Liver (tissue), 9 donors: Measurements from ENCODE around the gene TEKTIP1. TPM values are rescaled to one million over a fixed set of nuclear protein-coding genes. Genes with fewer than 3 reads are reported as not detected.

ENCODE experiments used
- DNase-seq: peaks from one replicate; pipeline ENCODE4 v3.0.0-alpha.2; 2017; ENCODE audit warnings: low spot score
- H3K27ac ChIP-seq, 2 donors: one replicate each; pipeline ENCODE4 v1.7.0; 2013; ENCODE audit warnings: inconsistent platforms in 2 of 2, low read length in 2 of 2, control low read depth in 1 of 2, low read depth in 1 of 2, mild to moderate bottlenecking in 1 of 2
- H3K27me3 ChIP-seq, 4 donors: one replicate each; pipeline versions ENCODE4 v1.6.1 to v1.7.0; 2013; ENCODE audit warnings: low read length in 3 of 4, inconsistent platforms in 1 of 4, mild to moderate bottlenecking in 1 of 4, moderate library complexity in 1 of 4; ENCODE audit not compliant: control insufficient read depth in 4 of 4, insufficient read depth in 4 of 4
- H3K36me3 ChIP-seq, 4 donors: one replicate each; pipeline versions ENCODE4 v1.6.1 to v1.7.0; 2013; ENCODE audit warnings: low read length in 3 of 4, mild to moderate bottlenecking in 3 of 4, low read depth in 1 of 4, moderate library complexity in 1 of 4; ENCODE audit not compliant: control insufficient read depth in 4 of 4, insufficient read depth in 3 of 4
- H3K4me1 ChIP-seq, 4 donors: one replicate each; pipeline versions ENCODE4 v1.6.1 to v1.7.0; 2013; ENCODE audit warnings: low read length in 3 of 4, mild to moderate bottlenecking in 3 of 4, moderate library complexity in 1 of 4; ENCODE audit not compliant: control insufficient read depth in 4 of 4, insufficient read depth in 4 of 4
- H3K4me3 ChIP-seq, 3 donors: one replicate each; pipeline versions ENCODE4 v1.6.1 to v1.7.0; 2013; ENCODE audit warnings: low read length in 3 of 3, control low read depth in 1 of 3, low read depth in 1 of 3, mild to moderate bottlenecking in 1 of 3
- H3K9ac ChIP-seq, 2 donors: one replicate each; pipeline ENCODE4 v1.7.0; 2013; ENCODE audit warnings: low read length in 2 of 2, mild to moderate bottlenecking in 2 of 2, moderate library complexity in 2 of 2, control low read depth in 1 of 2, low read depth in 1 of 2
- H3K9me3 ChIP-seq, 4 donors: one replicate each; pipeline versions ENCODE4 v1.6.1 to v1.7.0; 2013; ENCODE audit warnings: low read length in 3 of 4; ENCODE audit not compliant: control insufficient read depth in 4 of 4
- ATF3 ChIP-seq: IDR thresholded peaks from 2 replicates; pipeline ENCODE4 v1.6.1; 2016; ENCODE audit warnings: antibody characterized with exemption
- EGR1 ChIP-seq, 2 donors: IDR thresholded peaks; 2 replicates each; pipeline ENCODE4 v1.6.1; 2016 to 2018; ENCODE audit warnings: antibody characterized with exemption in 2 of 2, low read depth in 2 of 2
- FOXA1 ChIP-seq: IDR thresholded peaks from 2 replicates; pipeline ENCODE4 v1.6.1; 2016; ENCODE audit warnings: antibody characterized with exemption
- FOXA2 ChIP-seq: IDR thresholded peaks from 2 replicates; pipeline ENCODE4 v1.6.1; 2016; ENCODE audit warnings: antibody characterized with exemption
- JUND ChIP-seq, 2 donors: IDR thresholded peaks; 2 replicates each; pipeline ENCODE4 v1.6.1; 2016; ENCODE audit warnings: antibody characterized with exemption in 2 of 2
- MAX ChIP-seq: IDR thresholded peaks from 2 replicates; pipeline ENCODE4 v1.6.1; 2016; ENCODE audit warnings: antibody characterized with exemption
- NR2F2 ChIP-seq: IDR thresholded peaks from 2 replicates; pipeline ENCODE4 v1.6.1; 2016; ENCODE audit warnings: antibody characterized with exemption
- RAD21 ChIP-seq, 2 donors: IDR thresholded peaks; 2 replicates each; pipeline ENCODE4 v1.6.1; 2016; ENCODE audit warnings: antibody characterized with exemption in 2 of 2, mild to moderate bottlenecking in 2 of 2
- RXRA ChIP-seq, 2 donors: IDR thresholded peaks; 2 replicates each; pipeline ENCODE4 v1.6.1; 2017 to 2018; ENCODE audit warnings: antibody characterized with exemption in 2 of 2, mild to moderate bottlenecking in 1 of 2
- SP1 ChIP-seq: IDR thresholded peaks from 2 replicates; pipeline ENCODE4 v1.6.1; 2018; ENCODE audit warnings: antibody characterized with exemption, mild to moderate bottlenecking
- TAF1 ChIP-seq: conservative IDR thresholded peaks from 2 replicates; pipeline ENCODE4 v1.6.1; 2016; ENCODE audit warnings: antibody characterized with exemption, mild to moderate bottlenecking
- YY1 ChIP-seq: IDR thresholded peaks from 2 replicates; pipeline ENCODE4 v1.6.1; 2016; ENCODE audit warnings: antibody characterized with exemption, mild to moderate bottlenecking
- ZBTB33 ChIP-seq: IDR thresholded peaks from 2 replicates; pipeline ENCODE4 v1.6.1; 2016; ENCODE audit warnings: antibody characterized with exemption
- WGBS: extraction: QIAGEN DNeasy Blood & Tissue Kit; methylation state at CpG from one replicate; pipeline ENCODE4 v1.1.7; 2013; 5-methylcytosine and 5-hydroxymethylcytosine counted together
- polyA plus RNA-seq, 2 donors: library from polyadenylated mRNA; stranded (reverse) in 1 of 2; unstranded in 1 of 2; fragments of 200-250 nt in 1 of 2; fragments of >200 nt in 1 of 2; fragmentation: Nextera tagmentation in 1 of 2; extraction: Ambion mirVana in 1 of 2; gene quantifications; one replicate each; pipeline versions ENCODE4 v1.2.1 to v1.2.3, GENCODE V29; 2013 to 2015
- total RNA-seq, 2 donors: library from RNA; depleted of rRNA; stranded (reverse); fragments of >200 nt; gene quantifications; one replicate each; pipeline ENCODE4 v1.2.3, GENCODE V29; 2014
- TF ChIP-seq, protein P1 (sequence below): fragments of 150-350 bp; IDR thresholded peaks from 2 replicates; pipeline ENCODE4 v1.5.1; 2017; ENCODE audit warnings: improper control_type of control experiment, low read depth, low read length; ENCODE audit not compliant: missing input control
- donor health status: healthy.
- donor health status: healthy.
- donor health status: healthy.
- donor health status: healthy.
- donor health status: healthy.

The TEKTIP1 gene
- total and polyA plus RNA-seq, 4 donors = 0.17 TPM; not detected in 3

DNA sequence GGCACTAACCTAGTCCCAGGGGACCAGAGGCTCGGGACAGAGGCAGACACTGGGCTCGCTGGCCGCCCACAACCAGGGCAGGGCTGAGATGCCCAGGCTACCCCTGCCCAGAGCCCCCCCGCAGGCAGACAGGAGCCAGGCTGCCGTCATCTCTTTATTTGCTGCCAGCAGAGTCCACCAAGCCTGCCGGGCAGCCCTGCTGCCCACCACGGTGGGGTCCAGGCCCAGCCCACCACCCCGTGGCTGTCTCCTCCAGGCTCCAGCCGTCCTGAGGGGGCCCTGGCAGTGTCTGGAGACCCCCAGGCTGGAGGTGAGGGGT, 5.0 kb downstream of the TEKTIP1 start:
- Histone ChIP-seq H3K4me3 (no peak overlapping the region), H3K9ac (no peak overlapping the region), H3K27ac (no peak overlapping the region), H3K9me3 (no peaks in the 10 kb centered on the region), H3K36me3 (peaks cover 0 to 10% (median 4%) of the 10 kb centered on the region in 4 donors), H3K4me1 (peaks cover 0 to 5% (median 1%) of the 10 kb centered on the region in 4 donors), H3K27me3 (no peaks in the 10 kb centered on the region)
- TF ChIP-seq MAX (no peak), JUND (IDR thresholded peaks at IDR 0.05) (no peak), FOXA2 (no peak), RXRA (IDR thresholded peaks at IDR 0.05) (no peak), ZBTB33 (no peak), EGR1 (IDR thresholded peaks at IDR 0.05; ENCODE audit: low read depth in 2 of 2) (no peak)
- DNase-seq = no peak
- 86% methylated on average over 9 of the region's 9 CpGs for WGBS

- TF ChIP-seq, protein P1, sequence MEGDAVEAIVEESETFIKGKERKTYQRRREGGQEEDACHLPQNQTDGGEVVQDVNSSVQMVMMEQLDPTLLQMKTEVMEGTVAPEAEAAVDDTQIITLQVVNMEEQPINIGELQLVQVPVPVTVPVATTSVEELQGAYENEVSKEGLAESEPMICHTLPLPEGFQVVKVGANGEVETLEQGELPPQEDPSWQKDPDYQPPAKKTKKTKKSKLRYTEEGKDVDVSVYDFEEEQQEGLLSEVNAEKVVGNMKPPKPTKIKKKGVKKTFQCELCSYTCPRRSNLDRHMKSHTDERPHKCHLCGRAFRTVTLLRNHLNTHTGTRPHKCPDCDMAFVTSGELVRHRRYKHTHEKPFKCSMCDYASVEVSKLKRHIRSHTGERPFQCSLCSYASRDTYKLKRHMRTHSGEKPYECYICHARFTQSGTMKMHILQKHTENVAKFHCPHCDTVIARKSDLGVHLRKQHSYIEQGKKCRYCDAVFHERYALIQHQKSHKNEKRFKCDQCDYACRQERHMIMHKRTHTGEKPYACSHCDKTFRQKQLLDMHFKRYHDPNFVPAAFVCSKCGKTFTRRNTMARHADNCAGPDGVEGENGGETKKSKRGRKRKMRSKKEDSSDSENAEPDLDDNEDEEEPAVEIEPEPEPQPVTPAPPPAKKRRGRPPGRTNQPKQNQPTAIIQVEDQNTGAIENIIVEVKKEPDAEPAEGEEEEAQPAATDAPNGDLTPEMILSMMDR = peak; percentile 91
- TF ChIP-seq FOXA1 (no peak), TAF1 (no peak), ZBTB33 (no peak), SP1 (no peak), YY1 (no peak), ATF3 (no peak), RXRA (IDR thresholded peaks at IDR 0.05) (peak in 1 of 2 donors; percentile 9), MAX (no peak), JUND (IDR thresholded peaks at IDR 0.05) (no peak), RAD21 (IDR thresholded peaks at IDR 0.05) (peak; percentile 76 to 88), NR2F2 (no peak)
Observed at GRCh38 chr19:3544742-3545668, 6.0 kb downstream of the TEKTIP1 start.

More at GRCh38 chr19:3544742-3545668, 6.0 kb downstream of the TEKTIP1 start:
- Histone ChIP-seq H3K36me3 (peaks cover 0 to 10% (median 4%) of the 10 kb centered on the region in 4 donors), H3K9ac (no peak overlapping the region), H3K27me3 (no peaks in the 10 kb centered on the region), H3K9me3 (no peaks in the 10 kb centered on the region), H3K27ac (no peak overlapping the region), H3K4me1 (peaks cover 0 to 5% (median 1%) of the 10 kb centered on the region in 4 donors), H3K4me3 (no peak overlapping the region)
- peak; percentile 91 for DNase-seq
- WGBS = 64% methylated on average over 30 of the region's 30 CpGs
